PC-3 (cell line): ENCODE results near the gene LSP1.

ENCODE experiments used
- EZH2phosphoT487 ChIP-seq: fragments of 300-600 bp; sonication (generic); IDR thresholded peaks from 2 replicates; pipeline ENCODE4 v1.6.1; 2018; ENCODE audit warnings: mild to moderate bottlenecking, antibody characterized with exemption, low read length, borderline replicate concordance
- TF ChIP-seq, protein P1 (sequence below): fragments of 300-600 bp; sonication (generic); conservative IDR thresholded peaks from 2 replicates; pipeline ENCODE4 v1.5.1; 2017; ENCODE audit warnings: antibody characterized with exemption, low read depth, mild to moderate bottlenecking, low read length

DNA sequence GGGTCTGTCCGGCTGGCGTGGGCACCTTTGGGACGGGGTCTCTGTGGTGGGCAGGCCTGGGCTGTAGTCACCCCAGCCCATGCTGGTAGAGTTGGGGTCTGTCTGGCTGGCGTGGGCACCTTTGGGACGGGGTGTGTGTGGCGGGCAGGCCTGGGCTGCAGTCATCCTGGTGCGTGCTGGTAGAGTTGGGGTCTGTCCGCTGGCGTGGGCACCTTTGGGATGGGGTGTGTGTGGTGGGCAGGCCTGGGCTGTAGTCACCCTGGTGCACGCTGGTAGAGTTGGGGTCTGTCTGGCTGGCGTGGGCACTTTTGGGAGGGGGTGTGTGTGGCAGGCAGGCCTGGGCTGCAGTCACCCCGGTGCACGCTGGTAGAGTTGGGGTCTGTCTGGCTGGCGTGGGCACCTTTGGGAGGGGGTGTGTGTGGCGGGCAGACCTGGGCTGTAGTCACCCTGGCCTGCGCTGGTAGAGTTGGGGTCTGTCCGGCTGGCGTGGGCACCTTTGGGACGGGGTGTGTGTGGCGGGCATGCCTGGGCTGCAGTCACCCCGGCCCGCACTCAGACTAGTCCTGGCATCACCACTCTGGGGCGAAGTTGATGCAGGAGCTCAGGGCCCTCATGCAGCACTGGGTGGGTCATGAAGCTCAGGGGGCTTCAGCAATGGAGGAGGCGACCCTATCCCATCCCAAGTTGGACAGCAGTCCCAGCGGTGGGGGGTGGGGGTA lies 19.5 kb downstream of the LSP1 start:
- TF ChIP-seq, protein P1, sequence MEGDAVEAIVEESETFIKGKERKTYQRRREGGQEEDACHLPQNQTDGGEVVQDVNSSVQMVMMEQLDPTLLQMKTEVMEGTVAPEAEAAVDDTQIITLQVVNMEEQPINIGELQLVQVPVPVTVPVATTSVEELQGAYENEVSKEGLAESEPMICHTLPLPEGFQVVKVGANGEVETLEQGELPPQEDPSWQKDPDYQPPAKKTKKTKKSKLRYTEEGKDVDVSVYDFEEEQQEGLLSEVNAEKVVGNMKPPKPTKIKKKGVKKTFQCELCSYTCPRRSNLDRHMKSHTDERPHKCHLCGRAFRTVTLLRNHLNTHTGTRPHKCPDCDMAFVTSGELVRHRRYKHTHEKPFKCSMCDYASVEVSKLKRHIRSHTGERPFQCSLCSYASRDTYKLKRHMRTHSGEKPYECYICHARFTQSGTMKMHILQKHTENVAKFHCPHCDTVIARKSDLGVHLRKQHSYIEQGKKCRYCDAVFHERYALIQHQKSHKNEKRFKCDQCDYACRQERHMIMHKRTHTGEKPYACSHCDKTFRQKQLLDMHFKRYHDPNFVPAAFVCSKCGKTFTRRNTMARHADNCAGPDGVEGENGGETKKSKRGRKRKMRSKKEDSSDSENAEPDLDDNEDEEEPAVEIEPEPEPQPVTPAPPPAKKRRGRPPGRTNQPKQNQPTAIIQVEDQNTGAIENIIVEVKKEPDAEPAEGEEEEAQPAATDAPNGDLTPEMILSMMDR = no peak
- TF ChIP-seq EZH2phosphoT487 = no peak
